Measurements from ENCODE around the gene ANKHD1. TPM values are rescaled to one million over a fixed set of nuclear protein-coding genes. Genes with fewer than 3 reads are reported as not detected.

ANKHD1 gene
- total and polyA plus RNA-seq, 9 of the 15 experiments (the other 6 are each of a cell fraction or from before 2014, with no cell fraction given) = 38.9 to 138 (median 78.7) TPM

GRCh38 chr5:140554454-140554853 is 152.8 kb downstream of the ANKHD1 start (continued):
- no peak for TF ChIP-seq CTCFL (IDR thresholded peaks at IDR 0.05; ENCODE audit: borderline replicate concordance, insufficient read depth, low read depth, low read length, poor library complexity, severe bottlenecking)
- no peak for TF ChIP-seq TCF15 (CRISPR knock-in tag; IDR thresholded peaks at IDR 0.05)
- peak; percentile 93 for TF ChIP-seq CEBPB (tag; IDR thresholded peaks at IDR 0.05)
- peak; percentile 20; the same call in 1 of the 2 replicates for TF ChIP-seq CBFA2T2 (conservative IDR thresholded peaks at IDR 0.05)
- TF ChIP-seq VEZF1 (CRISPR knock-in tag; IDR thresholded peaks at IDR 0.05) = peak; percentile 16; the same call in 1 of the 2 replicates
- no peak; a peak in 1 of 4 replicates for TF ChIP-seq ZNF318 (IDR thresholded peaks at IDR 0.05; ENCODE audit: borderline replicate concordance in 1 of 2, low read depth in 1 of 2)
- 0 out of 2 replicates have a peak, but pooled peaks have one; percentile 29 for TF ChIP-seq MEF2A (IDR thresholded peaks at IDR 0.05; ENCODE audit: control insufficient read depth, low read depth, low read length)
- TF ChIP-seq ZBTB2 (IDR thresholded peaks at IDR 0.05) = no peak; the same call in 1 of the 2 replicates
- no peak for TF ChIP-seq ZNF253 (CRISPR knock-in tag; conservative IDR thresholded peaks at IDR 0.05)
- no peak for TF ChIP-seq ZNF232 (CRISPR knock-in tag; IDR thresholded peaks at IDR 0.05)
- no peak for TF ChIP-seq RAD51 (IDR thresholded peaks at IDR 0.05; ENCODE audit: borderline replicate concordance, low read depth)
